Vagina (tissue), 2 donors: Measurements from ENCODE around the gene AHI1. TPM values are rescaled to one million over a fixed set of nuclear protein-coding genes. Genes with fewer than 3 reads are reported as not detected.
"Not testable (repeated sequence)": the region's sequence is repeated elsewhere in the genome, so short reads cannot be mapped to it uniquely, and the experiment has no call there.

Experiments
- DNase-seq, 2 donors: peaks; one replicate each; pipeline ENCODE4 v3.0.0-alpha.2; 2017; ENCODE audit errors: extremely low spot score in 2 of 2
- H3K27ac ChIP-seq: fragments of 200-600 bp; sonication (generic); one replicate; pipeline ENCODE4 v1.5.1; 2019
- H3K27me3 ChIP-seq: fragments of 200-600 bp; sonication (generic); one replicate; pipeline ENCODE4 v1.5.1; 2019
- H3K36me3 ChIP-seq, 2 donors: fragments of 200-600 bp; sonication (generic); one replicate each; pipeline ENCODE4 v1.5.1; 2017 to 2019
- H3K4me1 ChIP-seq: fragments of 200-600 bp; sonication (generic); one replicate; pipeline ENCODE4 v1.5.1; 2019
- H3K4me3 ChIP-seq, 2 donors: fragments of 200-600 bp; sonication (generic); 1 replicate in 1 of 2; 2 replicates in 1 of 2; pipeline ENCODE4 v1.5.1; 2016 to 2019
- H3K9me3 ChIP-seq: fragments of 200-600 bp; sonication (generic); one replicate; pipeline ENCODE4 v1.5.1; 2019
- CTCF ChIP-seq, 3 experiments: fragments of 450-650 bp in 2 of 3; fragments of 200-600 bp in 1 of 3; sonication (generic) in 1 of 3; IDR thresholded peaks; one replicate each; pipeline ENCODE4 v1.5.1; 2017 to 2019; ENCODE audit warnings: antibody characterized with exemption in 3 of 3, mild to moderate bottlenecking in 2 of 3, moderate library complexity in 2 of 3
- POLR2A ChIP-seq, 2 donors: fragments of 450-650 bp; IDR thresholded peaks; one replicate each; pipeline ENCODE4 v1.6.1; 2017; ENCODE audit warnings: antibody characterized with exemption in 2 of 2, mild to moderate bottlenecking in 2 of 2, moderate library complexity in 2 of 2
- POLR2AphosphoS5 ChIP-seq, 2 donors: sonication (generic); formaldehyde crosslinking; IDR thresholded peaks; one replicate each; pipeline ENCODE4 v1.9.0; 2017; ENCODE audit warnings: antibody characterized with exemption in 2 of 2, mild to moderate bottlenecking in 2 of 2, low read depth in 1 of 2; ENCODE audit not compliant: insufficient read depth in 1 of 2
- intact Hi-C: fragments of 100-400 bp; cut with DNase I; formaldehyde crosslinking; loops from one replicate; pipeline ENCODE4 v1.15.1; 2023
- total RNA-seq: library from RNA; depleted of rRNA; stranded (reverse); fragments of >200 nt; gene quantifications from one replicate; pipeline ENCODE4 v1.2.3, GENCODE V29; 2016

Gene AHI1
- total RNA-seq, 1 donor from 2014 or later, result 28.7 TPM

- Histone ChIP-seq H3K9me3 (no peaks in the 10 kb centered on the region), H3K27me3 (no peaks in the 10 kb centered on the region), H3K4me3 (no peak overlapping the region), H3K4me1 (peaks cover 2% of the 10 kb centered on the region), H3K27ac (no peak overlapping the region), H3K36me3 (peaks cover 0 to 16% of the 10 kb centered on the region in 2 donors)
- DNase-seq, result no peak
- TF ChIP-seq CTCF (IDR thresholded peaks at IDR 0.05) (no peak), POLR2A (IDR thresholded peaks at IDR 0.05) (no peak), POLR2AphosphoS5 (IDR thresholded peaks at IDR 0.05; ENCODE audit: insufficient read depth in 1 of 2, low read depth in 1 of 2) (no peak)
- intact Hi-C loops, result loop anchor here (10.0 kb wide), 1 partner anchor 1724 kb away; the partner anchor contains the start of gene IFNGR1
Measured at GRCh38 chr6:135490381-135490780, 7.2 kb downstream of the AHI1 start.

GRCh38 chr6:135488023-135488422 is 9.5 kb downstream of the AHI1 start:
- H3K36me3 ChIP-seq, result peaks cover 4 to 36% of the 10 kb centered on the region in 2 donors
- no peak overlapping the region for H3K4me3 ChIP-seq
- no peaks in the 10 kb centered on the region for H3K4me1 ChIP-seq
- H3K27me3 ChIP-seq, result no peaks in the 10 kb centered on the region
- no peaks in the 10 kb centered on the region for H3K9me3 ChIP-seq
- DNase-seq, result no peak
- H3K27ac ChIP-seq, result no peak overlapping the region
- intact Hi-C loops, result no loop called here
- TF ChIP-seq POLR2AphosphoS5 (IDR thresholded peaks at IDR 0.05; ENCODE audit: insufficient read depth in 1 of 2, low read depth in 1 of 2) (no peak), CTCF (IDR thresholded peaks at IDR 0.05) (no peak), POLR2A (IDR thresholded peaks at IDR 0.05) (no peak)

GRCh38 chr6:135483903-135484302 is 13.6 kb downstream of the AHI1 start:
- intact Hi-C loops, H3K27me3 ChIP-seq, H3K9me3 ChIP-seq, DNase-seq, H3K27ac ChIP-seq, H3K4me3 ChIP-seq, H3K4me1 ChIP-seq: not testable (repeated sequence)
- peaks cover 8 to 60% of the 10 kb centered on the region in 2 donors for H3K36me3 ChIP-seq

GRCh38 chr6:135481783-135482369 is 15.7 kb downstream of the AHI1 start:
- Histone ChIP-seq H3K36me3 (peaks cover 8 to 64% of the 10 kb centered on the region in 2 donors), H3K9me3 (peaks cover 7% of the 10 kb centered on the region)

GRCh38 chr6:135479601-135480000 is 17.9 kb downstream of the AHI1 start:
- TF ChIP-seq POLR2AphosphoS5 (IDR thresholded peaks at IDR 0.05; ENCODE audit: insufficient read depth in 1 of 2, low read depth in 1 of 2) (no peak), POLR2A (IDR thresholded peaks at IDR 0.05) (no peak), CTCF (IDR thresholded peaks at IDR 0.05) (no peak)
- Histone ChIP-seq H3K4me3 (no peak overlapping the region), H3K4me1 (no peaks in the 10 kb centered on the region), H3K36me3 (peaks cover 8 to 50% of the 10 kb centered on the region in 2 donors), H3K9me3 (peaks cover 7% of the 10 kb centered on the region), H3K27me3 (no peaks in the 10 kb centered on the region), H3K27ac (no peak overlapping the region)
- intact Hi-C loops, result no loop called here
- DNase-seq, result no peak

More at GRCh38 chr6:135481783-135482369, 15.7 kb downstream of the AHI1 start:
- intact Hi-C loops, result no loop called here
- no peaks in the 10 kb centered on the region for H3K27me3 ChIP-seq
- DNase-seq, result no peak
- no peak overlapping the region for H3K27ac ChIP-seq
- TF ChIP-seq CTCF (IDR thresholded peaks at IDR 0.05), result no peak
- TF ChIP-seq POLR2AphosphoS5 (IDR thresholded peaks at IDR 0.05; ENCODE audit: insufficient read depth in 1 of 2, low read depth in 1 of 2), result no peak
- no peak for TF ChIP-seq POLR2A (IDR thresholded peaks at IDR 0.05)
- H3K4me3 ChIP-seq, result no peak overlapping the region
- H3K4me1 ChIP-seq, result no peaks in the 10 kb centered on the region
